Erythroblast (primary cell): ENCODE data around the gene MAP3K2.

ENCODE experiments used
- DNase-seq, 2 experiments: peaks; one replicate each; lab custom pipeline; 2025; lab: John Stamatoyannopoulos, UW
- GATA1 ChIP-seq: IDR thresholded peaks from 2 replicates; pipeline ENCODE4 v1.6.1; 2011; ENCODE audit warnings: low read depth, mild to moderate bottlenecking, control low read depth, low read length, moderate library complexity
- POLR2A ChIP-seq: IDR thresholded peaks from 2 replicates; pipeline ENCODE4 v1.6.1; 2011; ENCODE audit warnings: mild to moderate bottlenecking, low read length

MAP3K2 gene

GRCh38 chr2:127388423-127389164 lies 819 bp upstream of the MAP3K2 start:
- TF ChIP-seq POLR2A (no peak), GATA1 (no peak)
- no peak for DNase-seq

GRCh38 chr2:127386764-127387654 lies 766 bp downstream of the MAP3K2 start:
- TF ChIP-seq POLR2A, result no peak
- TF ChIP-seq GATA1, result no peak

GRCh38 chr2:127386246-127386645 lies 1.5 kb downstream of the MAP3K2 start:
- DNase-seq, result no peak
- TF ChIP-seq GATA1 (no peak), POLR2A (no peak)

More at GRCh38 chr2:127386764-127387654, 766 bp downstream of the MAP3K2 start:
- peak; percentile 91 to 93 for DNase-seq

GRCh38 chr2:127384529-127384928 lies 3.2 kb downstream of the MAP3K2 start:
- TF ChIP-seq POLR2A (no peak), GATA1 (no peak)
- no peak for DNase-seq

GRCh38 chr2:127382831-127383230 lies 4.9 kb downstream of the MAP3K2 start:
- no peak for TF ChIP-seq GATA1
- no peak for TF ChIP-seq POLR2A
- DNase-seq, result no peak

- no peak for TF ChIP-seq POLR2A
- no peak for TF ChIP-seq GATA1
- DNase-seq, result no peak
These were observed 6.0 kb downstream of the MAP3K2 start for GRCh38 chr2:127381762-127382161.

- TF ChIP-seq GATA1, result no peak
- TF ChIP-seq POLR2A, result no peak
- no peak for DNase-seq
These were observed 7.9 kb downstream of the MAP3K2 start for GRCh38 chr2:127379712-127380355.

- TF ChIP-seq GATA1 (no peak), POLR2A (no peak)
- DNase-seq, result no peak
These were observed 9.1 kb downstream of the MAP3K2 start for GRCh38 chr2:127378720-127379119.

GRCh38 chr2:127377262-127377661 lies 10.5 kb downstream of the MAP3K2 start:
- TF ChIP-seq POLR2A (no peak), GATA1 (no peak)
- no peak for DNase-seq

- no peak for TF ChIP-seq POLR2A
- DNase-seq, result no peak
These were observed 11.5 kb downstream of the MAP3K2 start for GRCh38 chr2:127376257-127376656.

- peak; percentile 15 to 34 for DNase-seq
- TF ChIP-seq GATA1, result no peak
These were observed 14.3 kb downstream of the MAP3K2 start for GRCh38 chr2:127373362-127374083.

- TF ChIP-seq POLR2A (no peak), GATA1 (no peak)
- peak in 1 of 2 experiments; percentile 14 for DNase-seq
These were observed 16.7 kb downstream of the MAP3K2 start for GRCh38 chr2:127371037-127371436.

- no peak for DNase-seq
- TF ChIP-seq GATA1, result no peak
- TF ChIP-seq POLR2A, result no peak
These were observed 17.8 kb downstream of the MAP3K2 start for GRCh38 chr2:127370010-127370409.

GRCh38 chr2:127365211-127365643 lies 22.5 kb downstream of the MAP3K2 start:
- TF ChIP-seq POLR2A, result no peak
- TF ChIP-seq GATA1, result no peak
- DNase-seq, result no peak
